ENCODE measurements around the gene CARS1.

DNA sequence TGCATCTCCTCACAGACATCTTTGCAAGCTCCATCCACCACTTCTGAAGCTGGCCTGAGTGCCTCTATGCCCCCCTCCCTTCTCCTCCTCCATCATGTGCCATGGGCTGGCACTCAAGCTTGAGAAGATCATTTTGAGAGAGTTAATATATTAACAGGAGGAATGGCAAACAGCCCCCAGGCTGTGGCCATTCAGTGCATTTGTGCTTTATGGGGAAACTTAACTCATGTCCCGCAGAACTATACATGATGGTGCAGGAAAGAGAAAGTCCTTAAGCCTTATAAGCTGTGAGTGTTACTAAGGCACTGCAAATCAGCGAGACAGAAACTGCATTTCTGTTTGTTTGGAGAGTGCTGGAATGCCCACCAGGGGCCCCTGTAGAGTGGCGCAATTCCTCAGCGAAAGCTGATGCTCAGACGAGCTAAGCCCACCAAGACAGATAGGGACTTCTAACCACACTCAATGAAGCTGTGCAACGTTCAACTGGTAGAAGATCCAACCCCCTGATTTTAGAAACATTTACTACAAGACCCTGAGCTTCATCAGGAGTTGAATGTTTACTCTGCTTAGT is 101.2 kb downstream of the CARS1 start:
- TF ChIP-seq, protein P1, sequence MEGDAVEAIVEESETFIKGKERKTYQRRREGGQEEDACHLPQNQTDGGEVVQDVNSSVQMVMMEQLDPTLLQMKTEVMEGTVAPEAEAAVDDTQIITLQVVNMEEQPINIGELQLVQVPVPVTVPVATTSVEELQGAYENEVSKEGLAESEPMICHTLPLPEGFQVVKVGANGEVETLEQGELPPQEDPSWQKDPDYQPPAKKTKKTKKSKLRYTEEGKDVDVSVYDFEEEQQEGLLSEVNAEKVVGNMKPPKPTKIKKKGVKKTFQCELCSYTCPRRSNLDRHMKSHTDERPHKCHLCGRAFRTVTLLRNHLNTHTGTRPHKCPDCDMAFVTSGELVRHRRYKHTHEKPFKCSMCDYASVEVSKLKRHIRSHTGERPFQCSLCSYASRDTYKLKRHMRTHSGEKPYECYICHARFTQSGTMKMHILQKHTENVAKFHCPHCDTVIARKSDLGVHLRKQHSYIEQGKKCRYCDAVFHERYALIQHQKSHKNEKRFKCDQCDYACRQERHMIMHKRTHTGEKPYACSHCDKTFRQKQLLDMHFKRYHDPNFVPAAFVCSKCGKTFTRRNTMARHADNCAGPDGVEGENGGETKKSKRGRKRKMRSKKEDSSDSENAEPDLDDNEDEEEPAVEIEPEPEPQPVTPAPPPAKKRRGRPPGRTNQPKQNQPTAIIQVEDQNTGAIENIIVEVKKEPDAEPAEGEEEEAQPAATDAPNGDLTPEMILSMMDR (IDR thresholded peaks at IDR 0.05) = no peak
- no peak for TF ChIP-seq POLR2A (IDR thresholded peaks at IDR 0.05)

Data from body of pancreas (tissue), 4 donors.